PC-3 (cell line): ENCODE data around the gene TUBA3E. TPM values are rescaled to one million over a fixed set of nuclear protein-coding genes. Genes with fewer than 3 reads are reported as not detected.
"Not testable (repeated sequence)": the region's sequence is repeated elsewhere in the genome, so short reads cannot be mapped to it uniquely, and the experiment has no call there.

Source experiments
- ATAC-seq: fragments of 200-7000 bp; cut with Tn5 transposase; 2 replicates; pipeline ENCODE4 v1.9.1; 2020; ENCODE audit warnings: mild to moderate bottlenecking, moderate library complexity
- BruUV-seq: library from RNA; stranded (reverse); fragments of 400-500 nt; replicated peaks from 2 replicates; lab custom pipeline; 2021; lab: Mats Ljungman, UMichigan
- CTCF ChIA-PET: fragments of 300-600 bp; sonication (Branson Sonifier 250); formaldehyde crosslinking; loops from one replicate; lab custom pipeline; 2022; ENCODE audit warnings: antibody characterized with exemption; lab: Charles Lee
- POLR2A ChIA-PET: fragments of 300-600 bp; sonication (Branson Sonifier 250); formaldehyde crosslinking; loops from one replicate; lab custom pipeline; 2022; ENCODE audit warnings: antibody characterized with exemption; ENCODE audit not compliant: unreplicated experiment; lab: Charles Lee
- DNase-seq: peaks from one replicate; pipeline ENCODE4 v3.0.0-alpha.2; 2015
- H2AFZ ChIP-seq: fragments of 300-600 bp; sonication (generic); 2 replicates; pipeline ENCODE4 v1.6.0; 2016; ENCODE audit warnings: antibody characterized with exemption, low read length
- H3F3A ChIP-seq: fragments of 300-600 bp; sonication (generic); one replicate; pipeline ENCODE4 v1.6.0; 2017; ENCODE audit warnings: antibody characterized with exemption, low read length, control low read depth, mild to moderate bottlenecking; ENCODE audit not compliant: unreplicated experiment
- H3K27ac ChIP-seq: fragments of 300-600 bp; sonication (generic); 2 replicates; pipeline ENCODE4 v1.5.1; 2016; ENCODE audit warnings: mild to moderate bottlenecking, low read length
- H3K27me3 ChIP-seq: fragments of 300-600 bp; sonication (generic); 2 replicates; pipeline ENCODE4 v1.6.1; 2016; ENCODE audit warnings: low read length, mixed read lengths
- H3K36me3 ChIP-seq: fragments of 300-600 bp; sonication (generic); 2 replicates; pipeline ENCODE4 v1.6.1; 2016; ENCODE audit warnings: low read depth, mixed run types, low read length, mixed read lengths
- H3K4me1 ChIP-seq: fragments of 300-600 bp; sonication (generic); 2 replicates; pipeline ENCODE4 v1.5.1; 2016; ENCODE audit warnings: low read length; ENCODE audit not compliant: insufficient read depth
- H3K4me2 ChIP-seq: fragments of 300-600 bp; sonication (generic); 2 replicates; pipeline ENCODE4 v1.6.0; 2016; ENCODE audit warnings: low read length
- H3K4me3 ChIP-seq: fragments of 300-600 bp; sonication (generic); 2 replicates; pipeline ENCODE4 v1.5.1; 2016; ENCODE audit warnings: mild to moderate bottlenecking, low read length, mixed read lengths
- H3K79me2 ChIP-seq: fragments of 300-600 bp; sonication (generic); 2 replicates; pipeline ENCODE4 v1.6.1; 2017; ENCODE audit warnings: low read length, mixed read lengths
- H3K9ac ChIP-seq: fragments of 300-600 bp; sonication (generic); 2 replicates; pipeline ENCODE4 v1.6.0; 2016; ENCODE audit warnings: mild to moderate bottlenecking, low read length
- H3K9me2 ChIP-seq: fragments of 300-600 bp; sonication (generic); replicated peaks from 2 replicates; pipeline ENCODE4 v1.6.1; 2016; ENCODE audit warnings: mixed run types, low read length, mixed read lengths
- H3K9me3 ChIP-seq: fragments of 300-600 bp; sonication (generic); 2 replicates; pipeline ENCODE4 v1.6.1; 2016; ENCODE audit warnings: low read length, mixed read lengths
- H4K20me1 ChIP-seq: fragments of 300-600 bp; sonication (generic); 2 replicates; pipeline ENCODE4 v1.6.1; 2016; ENCODE audit warnings: low read length, mixed read lengths
- intact Hi-C: fragments of 100-400 bp; cut with micrococcal nuclease; formaldehyde crosslinking; loops from 2 replicates; pipeline ENCODE4 v1.9.0; 2023
- total RNA-seq: library from RNA; depleted of rRNA; stranded (reverse); fragments of >200 nt; gene quantifications from 2 replicates; pipeline ENCODE4 v1.2.3, GENCODE V29; 2014

Gene TUBA3E
- total RNA-seq, 1 experiment from 2014 or later: not detected

DNA sequence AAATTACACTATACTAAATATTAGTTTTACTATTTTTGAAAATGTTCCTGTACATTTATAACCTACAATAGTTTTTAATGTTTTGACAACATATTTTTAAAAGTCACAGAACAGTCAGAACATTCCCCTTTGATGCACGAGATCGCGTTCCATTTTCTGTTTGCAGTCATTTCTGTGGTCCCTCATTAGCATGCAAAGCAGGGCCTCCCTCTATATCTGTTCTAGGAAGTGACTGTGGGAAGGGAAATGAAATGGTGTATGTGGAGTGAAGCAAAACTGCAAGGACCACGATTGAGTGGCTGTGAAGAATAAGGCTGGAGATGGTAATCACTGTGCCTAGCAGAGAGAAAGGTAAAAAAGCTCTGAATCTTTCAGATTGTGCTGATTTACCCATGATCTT, 24.3 kb upstream of the TUBA3E start:
- H3K79me2 ChIP-seq, H3K27ac ChIP-seq, H3K9me3 ChIP-seq, DNase-seq, POLR2A ChIA-PET, CTCF ChIA-PET, H3K4me2 ChIP-seq, BruUV-seq, H2AFZ ChIP-seq, H3K9ac ChIP-seq, intact Hi-C loops, H4K20me1 ChIP-seq, H3K4me1 ChIP-seq, H3K9me2 ChIP-seq, H3F3A ChIP-seq, H3K27me3 ChIP-seq, ATAC-seq, H3K4me3 ChIP-seq, H3K36me3 ChIP-seq: not testable (repeated sequence)

DNA sequence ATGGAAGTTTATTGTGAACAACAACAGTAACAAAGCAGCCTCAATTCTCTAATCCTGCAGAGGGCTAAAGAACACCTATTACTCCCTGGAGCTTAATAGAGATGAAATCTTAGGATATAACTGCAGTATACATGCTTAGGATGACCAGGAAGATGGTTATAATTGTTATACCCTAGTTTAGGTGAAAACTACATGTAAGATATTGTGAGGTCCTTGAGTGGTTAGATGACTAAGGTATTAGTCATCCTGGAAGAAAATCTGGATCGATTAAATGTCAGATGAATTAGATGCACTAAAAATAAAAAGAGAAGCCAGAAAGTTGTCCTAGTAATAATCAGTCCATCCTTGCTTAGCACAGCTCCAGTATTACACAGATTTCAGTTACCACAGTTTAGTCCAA, 22.3 kb upstream of the TUBA3E start:
- ATAC-seq: peak; percentile 67
- H3F3A ChIP-seq: not testable (repeated sequence)

DNA sequence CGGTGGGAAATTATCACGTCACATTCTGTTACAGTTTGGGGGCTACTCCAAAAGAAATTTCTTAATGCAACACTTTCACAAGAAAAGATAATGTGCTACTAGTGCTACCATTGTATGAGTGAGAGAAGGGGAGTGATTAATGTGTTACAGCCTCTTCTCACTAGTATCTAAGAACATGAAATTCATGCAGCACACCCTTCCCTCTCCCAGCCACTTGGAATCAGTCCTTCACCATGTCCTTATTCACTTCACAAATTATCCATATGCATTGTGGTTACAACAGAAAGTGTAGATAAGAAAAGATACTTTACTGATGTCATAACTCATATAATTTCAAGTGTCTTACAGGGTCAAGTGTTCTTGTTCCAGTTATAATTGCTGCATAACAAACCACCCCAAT, 20.9 kb upstream of the TUBA3E start:
- BruUV-seq, H3K9me3 ChIP-seq, H3K4me3 ChIP-seq, H3K4me1 ChIP-seq, H3K4me2 ChIP-seq, DNase-seq, H3K9ac ChIP-seq, H4K20me1 ChIP-seq, POLR2A ChIA-PET, H3K36me3 ChIP-seq, H3K79me2 ChIP-seq, H3K9me2 ChIP-seq, H3K27ac ChIP-seq, H3F3A ChIP-seq, ATAC-seq, CTCF ChIA-PET, intact Hi-C loops, H2AFZ ChIP-seq, H3K27me3 ChIP-seq: not testable (repeated sequence)

More for the DNA sequence above, 22.3 kb upstream of the TUBA3E start:
- H3K79me2 ChIP-seq, H3K27ac ChIP-seq, H3K9me3 ChIP-seq, H3K9me2 ChIP-seq, H4K20me1 ChIP-seq, H3K9ac ChIP-seq, H3K27me3 ChIP-seq, POLR2A ChIA-PET, H3K36me3 ChIP-seq, intact Hi-C loops, H3K4me3 ChIP-seq, H3K4me1 ChIP-seq, CTCF ChIA-PET, BruUV-seq, DNase-seq, H2AFZ ChIP-seq, H3K4me2 ChIP-seq: not testable (repeated sequence)

DNA sequence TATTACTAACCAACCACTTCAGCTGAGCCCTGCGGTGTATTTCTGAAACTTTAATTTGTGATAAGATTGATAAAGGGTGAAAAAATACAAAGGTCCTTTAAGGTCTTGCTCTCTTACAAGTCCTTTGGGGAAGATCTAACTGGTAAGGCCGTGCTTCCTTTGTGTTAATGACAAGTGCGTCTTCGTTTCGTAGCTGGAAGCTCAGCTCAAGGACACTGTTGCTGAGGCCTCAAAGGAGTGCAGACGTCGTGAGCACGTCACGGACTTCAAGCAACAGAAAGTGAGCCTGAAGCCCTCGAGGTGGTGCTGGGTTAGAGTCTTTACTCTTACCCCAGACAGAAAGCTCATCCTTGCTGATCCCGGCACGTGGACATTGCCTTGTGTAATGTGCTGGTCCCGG, 8.8 kb upstream of the TUBA3E start:
- H3K9me2 ChIP-seq, POLR2A ChIA-PET, H4K20me1 ChIP-seq, DNase-seq, H3K27me3 ChIP-seq, H3F3A ChIP-seq, H3K9me3 ChIP-seq, H3K36me3 ChIP-seq, CTCF ChIA-PET, H2AFZ ChIP-seq, H3K4me2 ChIP-seq, H3K4me3 ChIP-seq, BruUV-seq, ATAC-seq, H3K9ac ChIP-seq, H3K79me2 ChIP-seq, intact Hi-C loops, H3K4me1 ChIP-seq, H3K27ac ChIP-seq: not testable (repeated sequence)

DNA sequence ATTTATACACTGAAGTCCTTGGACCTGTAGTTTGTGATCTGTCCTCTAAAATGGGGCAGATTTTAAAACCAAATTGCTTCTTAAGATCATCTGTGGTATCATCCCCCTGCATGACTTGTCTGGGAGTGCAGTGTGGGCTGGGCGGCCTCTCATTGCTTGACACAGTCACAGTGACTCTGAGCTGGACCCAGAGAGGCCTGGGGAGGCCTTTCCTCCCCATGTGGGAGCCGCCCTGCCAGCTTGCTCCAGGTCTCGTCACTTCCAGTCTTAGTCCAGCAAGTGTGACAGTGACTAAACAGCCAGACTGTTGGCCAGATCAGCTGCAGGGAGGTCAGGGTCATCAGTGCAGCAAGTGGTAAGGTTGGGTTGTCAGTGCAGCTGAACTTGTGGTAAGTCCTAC, 4.9 kb upstream of the TUBA3E start:
- H3K9me3 ChIP-seq, H4K20me1 ChIP-seq, CTCF ChIA-PET, intact Hi-C loops, H3K9me2 ChIP-seq, H2AFZ ChIP-seq, ATAC-seq, H3F3A ChIP-seq, H3K27me3 ChIP-seq, POLR2A ChIA-PET, H3K4me1 ChIP-seq, H3K36me3 ChIP-seq, H3K79me2 ChIP-seq, H3K4me3 ChIP-seq, H3K27ac ChIP-seq, BruUV-seq, H3K9ac ChIP-seq, H3K4me2 ChIP-seq, DNase-seq: not testable (repeated sequence)

DNA sequence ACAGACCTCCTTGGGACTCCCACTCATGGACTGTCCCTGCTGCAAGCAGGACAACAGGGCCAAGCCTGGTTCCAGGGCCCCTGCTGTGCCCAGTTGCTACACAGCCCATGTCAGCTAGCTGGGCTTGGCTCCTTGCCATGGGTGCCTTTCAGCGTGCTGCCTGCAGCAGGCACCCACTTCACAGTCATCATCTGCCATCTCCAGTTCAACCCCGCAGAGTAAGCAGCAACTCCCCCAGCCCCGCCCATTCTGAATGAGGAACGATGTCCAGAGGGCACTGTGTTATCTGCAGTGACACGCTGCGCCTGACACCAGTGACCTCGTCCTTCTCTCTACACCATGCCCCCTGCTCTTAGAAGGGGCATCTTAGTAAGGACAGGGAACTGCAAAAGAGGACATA, 4.3 kb upstream of the TUBA3E start:
- not testable (repeated sequence) for H3K27me3 ChIP-seq, BruUV-seq, ATAC-seq

DNA sequence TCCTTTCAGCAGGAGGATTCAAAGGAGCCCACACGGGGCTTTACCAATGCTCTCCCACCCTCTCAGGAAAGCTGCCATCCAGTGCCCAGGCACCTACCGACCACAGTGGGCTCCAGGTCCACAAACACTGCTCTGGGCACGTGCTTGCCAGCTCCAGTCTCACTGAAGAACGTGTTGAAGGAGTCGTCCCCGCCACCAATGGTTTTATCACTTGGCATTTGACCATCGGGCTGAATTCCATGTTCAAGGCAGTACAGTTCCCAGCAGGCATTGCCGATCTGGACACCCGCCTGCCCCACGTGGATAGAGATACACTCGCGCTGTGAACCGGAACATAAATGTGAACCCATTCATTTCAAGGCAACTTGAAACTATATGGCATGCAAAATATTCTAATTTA, 2.2 kb downstream of the TUBA3E start:
- H3K4me2 ChIP-seq, CTCF ChIA-PET, H2AFZ ChIP-seq, H3K27ac ChIP-seq, H4K20me1 ChIP-seq, H3K9me2 ChIP-seq, H3K36me3 ChIP-seq, BruUV-seq, H3K9ac ChIP-seq, ATAC-seq, DNase-seq, H3K4me1 ChIP-seq, H3K4me3 ChIP-seq, H3F3A ChIP-seq, H3K79me2 ChIP-seq, POLR2A ChIA-PET, H3K9me3 ChIP-seq, H3K27me3 ChIP-seq, intact Hi-C loops: not testable (repeated sequence)

More for the DNA sequence above, 4.3 kb upstream of the TUBA3E start:
- H2AFZ ChIP-seq, H3K9me2 ChIP-seq, H3K36me3 ChIP-seq, DNase-seq, H3K4me2 ChIP-seq, H3K9ac ChIP-seq, H3K9me3 ChIP-seq, H3F3A ChIP-seq, intact Hi-C loops, H3K79me2 ChIP-seq, H4K20me1 ChIP-seq, H3K4me3 ChIP-seq, H3K4me1 ChIP-seq, H3K27ac ChIP-seq, CTCF ChIA-PET, POLR2A ChIA-PET: not testable (repeated sequence)
